Loucy (cell line): ENCODE data around the gene BICD1.

Source experiments
- H2AFZ ChIP-seq: fragments of 200-600 bp; sonication (generic); 2 replicates; pipeline ENCODE4 v1.6.0; 2016; ENCODE audit warnings: antibody characterized with exemption, mild to moderate bottlenecking, low read length, moderate library complexity
- H3F3A ChIP-seq: fragments of 200-600 bp; 2 replicates; pipeline ENCODE4 v1.6.0; 2016; ENCODE audit warnings: antibody characterized with exemption, low read depth, mild to moderate bottlenecking
- H3K27me3 ChIP-seq: fragments of 200-600 bp; sonication (generic); 2 replicates; pipeline ENCODE4 v1.6.1; 2014; ENCODE audit warnings: low read length, mild to moderate bottlenecking; ENCODE audit not compliant: insufficient read depth, poor library complexity, severe bottlenecking
- H3K36me3 ChIP-seq: fragments of 200-600 bp; sonication (generic); 2 replicates; pipeline ENCODE4 v1.6.1; 2016; ENCODE audit warnings: low read length; ENCODE audit not compliant: insufficient read depth
- H3K4me1 ChIP-seq: fragments of 200-600 bp; sonication (generic); 2 replicates; pipeline ENCODE4 v1.5.1; 2014; ENCODE audit warnings: low read length, mild to moderate bottlenecking; ENCODE audit not compliant: insufficient read depth, poor library complexity, severe bottlenecking
- H3K4me2 ChIP-seq: fragments of 200-600 bp; sonication (generic); 2 replicates; pipeline ENCODE4 v1.6.0; 2014; ENCODE audit warnings: antibody characterized with exemption, low read length, low read depth, mild to moderate bottlenecking; ENCODE audit not compliant: poor library complexity, severe bottlenecking
- H3K4me3 ChIP-seq: fragments of 200-600 bp; sonication (generic); 2 replicates; pipeline ENCODE4 v1.5.1; 2014; ENCODE audit warnings: low read length, mild to moderate bottlenecking, mixed read lengths; ENCODE audit not compliant: poor library complexity, severe bottlenecking
- H3K79me2 ChIP-seq: fragments of 200-600 bp; sonication (generic); 2 replicates; pipeline ENCODE4 v1.6.1; 2014; ENCODE audit warnings: low read length; ENCODE audit not compliant: insufficient read depth
- H3K9ac ChIP-seq: fragments of 200-600 bp; sonication (generic); 2 replicates; pipeline ENCODE4 v1.6.0; 2014; ENCODE audit warnings: mild to moderate bottlenecking, low read depth, low read length, moderate library complexity; ENCODE audit not compliant: poor library complexity, severe bottlenecking
- H3K9me2 ChIP-seq: fragments of 200-600 bp; sonication (generic); replicated peaks from 2 replicates; pipeline ENCODE4 v1.6.1; 2016; ENCODE audit warnings: low read depth, low read length, mixed read lengths
- H3K9me3 ChIP-seq: fragments of 200-600 bp; sonication (generic); 2 replicates; pipeline ENCODE4 v1.6.1; 2014; ENCODE audit warnings: mild to moderate bottlenecking, antibody characterized with exemption, low read length, low read depth; ENCODE audit not compliant: insufficient read depth
- H4K20me1 ChIP-seq: fragments of 200-600 bp; sonication (generic); 2 replicates; pipeline ENCODE4 v1.6.0; 2014; ENCODE audit warnings: antibody characterized with exemption, low read length, mild to moderate bottlenecking; ENCODE audit not compliant: insufficient read depth, poor library complexity, severe bottlenecking
- EZH2phosphoT487 ChIP-seq: fragments of 200-600 bp; IDR thresholded peaks from 2 replicates; pipeline ENCODE4 v1.6.1; 2018; ENCODE audit warnings: antibody characterized with exemption, mild to moderate bottlenecking, moderate library complexity, borderline replicate concordance
- TF ChIP-seq, protein P1 (sequence below): fragments of 200-600 bp; sonication (generic); conservative IDR thresholded peaks from 2 replicates; pipeline ENCODE4 v1.5.1; 2014; ENCODE audit warnings: mild to moderate bottlenecking, antibody characterized with exemption, low read length

BICD1 gene

GRCh38 chr12:32309811-32310736 is 203.4 kb downstream of the BICD1 start:
- Histone ChIP-seq H2AFZ (no peak overlapping the region), H3K36me3 (peaks cover 5% of the 10 kb centered on the region; the same call in 1 of the 2 replicates), H3K4me1 (no peaks in the 10 kb centered on the region), H3K9me2 (no peaks in the 10 kb centered on the region), H3K9ac (no peak overlapping the region), H3K27me3 (no peaks in the 10 kb centered on the region), H3K9me3 (no peaks in the 10 kb centered on the region), H3K4me2 (no peak overlapping the region), H3K4me3 (no peak overlapping the region), H3F3A (no peaks in the 10 kb centered on the region), H4K20me1 (no peaks in the 10 kb centered on the region), H3K79me2 (no peaks in the 10 kb centered on the region)
- TF ChIP-seq EZH2phosphoT487 = no peak
- TF ChIP-seq, protein P1, sequence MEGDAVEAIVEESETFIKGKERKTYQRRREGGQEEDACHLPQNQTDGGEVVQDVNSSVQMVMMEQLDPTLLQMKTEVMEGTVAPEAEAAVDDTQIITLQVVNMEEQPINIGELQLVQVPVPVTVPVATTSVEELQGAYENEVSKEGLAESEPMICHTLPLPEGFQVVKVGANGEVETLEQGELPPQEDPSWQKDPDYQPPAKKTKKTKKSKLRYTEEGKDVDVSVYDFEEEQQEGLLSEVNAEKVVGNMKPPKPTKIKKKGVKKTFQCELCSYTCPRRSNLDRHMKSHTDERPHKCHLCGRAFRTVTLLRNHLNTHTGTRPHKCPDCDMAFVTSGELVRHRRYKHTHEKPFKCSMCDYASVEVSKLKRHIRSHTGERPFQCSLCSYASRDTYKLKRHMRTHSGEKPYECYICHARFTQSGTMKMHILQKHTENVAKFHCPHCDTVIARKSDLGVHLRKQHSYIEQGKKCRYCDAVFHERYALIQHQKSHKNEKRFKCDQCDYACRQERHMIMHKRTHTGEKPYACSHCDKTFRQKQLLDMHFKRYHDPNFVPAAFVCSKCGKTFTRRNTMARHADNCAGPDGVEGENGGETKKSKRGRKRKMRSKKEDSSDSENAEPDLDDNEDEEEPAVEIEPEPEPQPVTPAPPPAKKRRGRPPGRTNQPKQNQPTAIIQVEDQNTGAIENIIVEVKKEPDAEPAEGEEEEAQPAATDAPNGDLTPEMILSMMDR = no peak

- Histone ChIP-seq H3F3A (no peaks in the 10 kb centered on the region), H4K20me1 (no peaks in the 10 kb centered on the region), H3K9me3 (no peaks in the 10 kb centered on the region), H3K4me3 (no peak overlapping the region), H3K9me2 (no peaks in the 10 kb centered on the region), H3K36me3 (no peaks in the 10 kb centered on the region), H3K4me2 (no peak overlapping the region), H3K9ac (no peak overlapping the region), H2AFZ (no peak overlapping the region), H3K79me2 (no peaks in the 10 kb centered on the region), H3K27me3 (no peaks in the 10 kb centered on the region), H3K4me1 (no peaks in the 10 kb centered on the region)
- TF ChIP-seq, protein P1 = peak; percentile 77
- no peak for TF ChIP-seq EZH2phosphoT487
These were observed 205.5 kb downstream of the BICD1 start for GRCh38 chr12:32312049-32312670.

DNA sequence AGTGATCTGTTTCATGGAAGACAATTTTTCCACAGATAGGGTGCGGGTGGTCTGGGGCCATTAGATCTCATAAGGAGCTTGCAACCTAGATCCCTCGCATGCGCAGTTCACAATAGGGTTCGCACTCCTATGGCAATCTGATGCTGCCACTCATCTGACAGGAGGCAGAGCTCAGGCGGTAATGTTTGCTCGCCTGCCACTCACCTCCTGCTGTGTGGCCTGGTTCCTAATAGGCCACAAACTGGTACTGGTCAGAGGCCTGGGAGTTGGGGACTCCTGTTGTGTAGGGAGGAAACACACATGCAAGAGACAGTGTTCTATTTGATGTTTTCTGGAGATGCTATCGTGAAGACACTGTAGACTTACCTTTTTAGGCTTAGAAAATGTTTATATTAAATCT is 215.7 kb downstream of the BICD1 start:
- no peak overlapping the region for H3K4me2 ChIP-seq
- no peak overlapping the region for H3K4me3 ChIP-seq
- no peaks in the 10 kb centered on the region for H3K79me2 ChIP-seq
- H3K36me3 ChIP-seq = no peaks in the 10 kb centered on the region
- H4K20me1 ChIP-seq = no peaks in the 10 kb centered on the region
- no peaks in the 10 kb centered on the region for H3K9me3 ChIP-seq
- H3K9me2 ChIP-seq = no peaks in the 10 kb centered on the region
- TF ChIP-seq, protein P1 = no peak
- TF ChIP-seq EZH2phosphoT487 = no peak
- no peaks in the 10 kb centered on the region for H3K27me3 ChIP-seq
- no peak overlapping the region for H2AFZ ChIP-seq
- no peaks in the 10 kb centered on the region for H3K4me1 ChIP-seq
- H3K9ac ChIP-seq = no peak overlapping the region
- no peaks in the 10 kb centered on the region for H3F3A ChIP-seq
